ENCODE measurements around the gene PPP1R10. TPM values are rescaled to one million over a fixed set of nuclear protein-coding genes. Genes with fewer than 3 reads are reported as not detected.
"Not testable (repeated sequence)": the region's sequence is repeated elsewhere in the genome, so short reads cannot be mapped to it uniquely, and the experiment has no call there.

PPP1R10 gene
- total RNA-seq, result 10 to 100 TPM; 47.1 to 49.1 TPM

GRCh38 chr6:30616811-30617564 is at the start of gene PPP1R10:
Gene PPP1R10 (minus strand): TSS chr6:30617243. CDS start chr6:30609944, 7,299 bp downstream.
- no peaks in the 10 kb centered on the region for H3K9me3 Mint-ChIP-seq
- peak within 1 kb of the TSS; percentile 87 for H3K4me3 Mint-ChIP-seq
- H3K27ac Mint-ChIP-seq, result peak within 1 kb of the TSS; percentile 95
- intact Hi-C loops (cut with micrococcal nuclease), result loop anchor here (1.0 to 10.0 kb wide), 15 partner anchors 9 to 925 kb away; partner anchors contain the start of genes ATAT1, C6orf136, DDX39B and DHX16
- peak; percentile 99 for DNase-seq
- peaks cover 62% of the 10 kb centered on the region for H3K36me3 Mint-ChIP-seq (ENCODE audit: low read depth)
- CTCF ChIA-PET, result interaction anchor here (1.4 to 1.6 kb wide), 4 partner anchors 20 to 114 kb away, joined by 4 to 7 read pairs (median 5); partner anchors contain the start of gene TUBB
- H3K27me3 Mint-ChIP-seq (ENCODE audit: low read depth), result no peaks in the 10 kb centered on the region
- H3K4me1 Mint-ChIP-seq (ENCODE audit: low read depth), result peaks cover 37% of the 10 kb centered on the region

DNA sequence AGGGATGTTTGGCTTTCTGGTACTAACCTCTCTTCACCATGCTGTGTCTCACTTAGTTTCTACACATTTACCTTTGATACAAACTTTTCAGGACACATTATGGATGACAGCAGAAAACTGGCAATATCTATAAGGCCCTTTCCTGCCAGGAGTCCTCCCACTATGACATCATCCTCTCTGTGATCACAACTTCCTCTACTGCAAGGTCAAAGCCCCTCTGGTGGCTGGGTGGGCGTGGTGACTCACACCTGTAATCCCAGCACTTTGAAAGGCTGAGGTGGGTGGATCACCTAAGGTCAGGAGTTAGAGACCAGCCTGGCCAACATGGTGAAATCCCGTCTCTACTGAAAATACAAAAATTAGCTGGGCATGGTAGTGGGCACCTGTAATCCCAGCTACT is 49.3 kb upstream of the PPP1R10 start:
- peak overlapping the region; percentile 71 for H3K27ac Mint-ChIP-seq
- H3K27me3 Mint-ChIP-seq (ENCODE audit: low read depth); intact Hi-C loops (cut with micrococcal nuclease); H3K4me3 Mint-ChIP-seq; H3K9me3 Mint-ChIP-seq: not testable (repeated sequence)
- peak; percentile 50 for DNase-seq
- CTCF ChIA-PET, result interaction anchor here (0.9 kb wide), 1 partner anchor 64 kb away, joined by 3 read pairs; no protein-coding TSS in a partner anchor
- H3K4me1 Mint-ChIP-seq (ENCODE audit: low read depth), result peaks cover 17% of the 10 kb centered on the region
- H3K36me3 Mint-ChIP-seq (ENCODE audit: low read depth), result peaks cover 36% of the 10 kb centered on the region

- Mint-ChIP-seq H3K4me1 (ENCODE audit: low read depth) (peaks cover 10% of the 10 kb centered on the region), H3K36me3 (ENCODE audit: low read depth) (peaks cover 36% of the 10 kb centered on the region), H3K4me3 (no peak overlapping the region), H3K27ac (no peak overlapping the region), H3K27me3 (ENCODE audit: low read depth) (no peaks in the 10 kb centered on the region), H3K9me3 (no peaks in the 10 kb centered on the region)
- CTCF ChIA-PET, result interaction anchor here (1.1 kb wide), 2 partner anchors 66 to 94 kb away, joined by 3 to 4 read pairs; no protein-coding TSS in a partner anchor
- intact Hi-C loops (cut with micrococcal nuclease), result no loop called here
- no peak for DNase-seq
Measured at GRCh38 chr6:30664994-30665767, 48.1 kb upstream of the PPP1R10 start.

GRCh38 chr6:30657922-30658321 is 40.9 kb upstream of the PPP1R10 start:
- DNase-seq; H3K27ac Mint-ChIP-seq; H3K27me3 Mint-ChIP-seq (ENCODE audit: low read depth); H3K4me1 Mint-ChIP-seq (ENCODE audit: low read depth); H3K4me3 Mint-ChIP-seq; intact Hi-C loops (cut with micrococcal nuclease); H3K9me3 Mint-ChIP-seq: not testable (repeated sequence)
- peaks cover 34% of the 10 kb centered on the region for H3K36me3 Mint-ChIP-seq (ENCODE audit: low read depth)
- CTCF ChIA-PET, result interaction anchor here (1.1 kb wide), 1 partner anchor 116 kb away, joined by 3 read pairs; no protein-coding TSS in a partner anchor

GRCh38 chr6:30657454-30657853 is 40.4 kb upstream of the PPP1R10 start:
- Mint-ChIP-seq H3K27ac (no peak overlapping the region), H3K36me3 (ENCODE audit: low read depth) (peaks cover 31% of the 10 kb centered on the region), H3K27me3 (ENCODE audit: low read depth) (no peaks in the 10 kb centered on the region), H3K4me1 (ENCODE audit: low read depth) (no peaks in the 10 kb centered on the region), H3K9me3 (no peaks in the 10 kb centered on the region), H3K4me3 (no peak overlapping the region)
- intact Hi-C loops (cut with micrococcal nuclease), result no loop called here
- DNase-seq, result no peak
- CTCF ChIA-PET, result no interaction called here

DNA sequence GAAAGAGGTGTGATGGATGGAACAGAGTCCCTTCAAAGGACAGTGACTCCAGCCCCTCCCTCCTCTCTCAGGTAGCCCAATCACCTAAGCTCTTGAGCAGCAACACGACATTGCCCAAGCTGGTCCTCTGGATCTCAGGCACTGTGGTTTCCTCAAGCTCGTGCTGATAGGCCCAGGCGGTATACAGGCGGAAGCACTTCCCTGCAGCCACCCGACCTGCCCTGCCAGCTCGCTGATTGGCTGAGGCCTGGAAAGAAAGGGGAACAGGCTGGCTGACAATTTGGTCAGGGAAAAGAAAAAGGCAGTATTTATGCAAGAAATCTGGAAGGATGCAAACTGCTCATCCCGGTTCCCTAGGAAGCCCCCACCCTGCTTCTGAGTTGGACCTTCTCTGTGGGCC is 39.5 kb upstream of the PPP1R10 start:
- Mint-ChIP-seq H3K4me3 (no peak overlapping the region), H3K27ac (no peak overlapping the region), H3K36me3 (ENCODE audit: low read depth) (peaks cover 21% of the 10 kb centered on the region), H3K9me3 (no peaks in the 10 kb centered on the region), H3K4me1 (ENCODE audit: low read depth) (no peaks in the 10 kb centered on the region), H3K27me3 (ENCODE audit: low read depth) (no peaks in the 10 kb centered on the region)
- CTCF ChIA-PET, result no interaction called here
- intact Hi-C loops (cut with micrococcal nuclease), result no loop called here
- no peak for DNase-seq

DNA sequence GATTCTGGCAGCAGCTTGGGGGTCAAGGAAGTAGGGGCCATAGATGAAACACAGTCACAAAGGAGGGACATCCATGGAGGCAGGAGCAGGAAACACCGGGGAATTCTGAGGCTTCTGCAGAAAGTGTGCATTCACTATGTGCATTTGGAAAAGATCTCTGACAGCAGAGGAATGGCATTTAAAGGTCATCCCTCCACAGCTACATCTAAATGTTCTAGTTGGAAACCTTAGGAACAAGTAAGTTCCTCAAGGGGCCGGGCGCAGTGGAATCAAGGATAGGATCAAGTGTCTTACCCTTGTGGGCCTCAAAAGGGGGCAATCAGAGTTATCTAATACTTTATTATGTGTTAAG is 38.7 kb upstream of the PPP1R10 start:
- Mint-ChIP-seq H3K27ac (no peak overlapping the region), H3K4me3 (no peak overlapping the region), H3K27me3 (ENCODE audit: low read depth) (no peaks in the 10 kb centered on the region), H3K36me3 (ENCODE audit: low read depth) (peaks cover 23% of the 10 kb centered on the region), H3K4me1 (ENCODE audit: low read depth) (no peaks in the 10 kb centered on the region), H3K9me3 (no peaks in the 10 kb centered on the region)
- intact Hi-C loops (cut with micrococcal nuclease), result no loop called here
- no peak for DNase-seq
- CTCF ChIA-PET, result no interaction called here

GRCh38 chr6:30654798-30655742 is 38.0 kb upstream of the PPP1R10 start:
- CTCF ChIA-PET, result no interaction called here
- no peaks in the 10 kb centered on the region for H3K27me3 Mint-ChIP-seq (ENCODE audit: low read depth)
- intact Hi-C loops (cut with micrococcal nuclease), result no loop called here
- no peak for DNase-seq
- H3K36me3 Mint-ChIP-seq (ENCODE audit: low read depth), result peaks cover 21% of the 10 kb centered on the region
- no peak overlapping the region for H3K4me3 Mint-ChIP-seq
- H3K4me1 Mint-ChIP-seq (ENCODE audit: low read depth), result no peaks in the 10 kb centered on the region
- H3K9me3 Mint-ChIP-seq, result no peaks in the 10 kb centered on the region
- H3K27ac Mint-ChIP-seq, result no peak overlapping the region

DNA sequence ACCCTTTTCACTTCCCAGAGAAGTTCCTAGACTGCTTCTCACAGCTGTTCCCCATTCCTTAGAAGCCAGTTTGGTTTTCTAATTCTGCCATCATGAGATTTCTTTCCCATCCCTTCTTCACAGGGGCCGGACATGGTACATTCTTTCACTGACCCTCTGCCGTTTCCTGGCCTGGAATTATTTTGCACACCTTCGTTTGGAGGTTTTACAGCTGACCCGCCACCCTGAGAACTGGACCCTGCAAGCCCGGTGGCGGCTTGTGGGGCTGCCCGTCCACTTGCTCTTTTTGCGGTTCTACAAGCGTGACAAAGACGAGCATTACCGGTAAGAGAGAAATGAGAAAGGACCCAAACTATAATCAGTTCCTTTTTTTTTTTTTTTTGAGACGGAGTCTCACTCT is 34.1 kb upstream of the PPP1R10 start:
- no peaks in the 10 kb centered on the region for H3K9me3 Mint-ChIP-seq
- no peak for DNase-seq
- no peaks in the 10 kb centered on the region for H3K27me3 Mint-ChIP-seq (ENCODE audit: low read depth)
- H3K4me1 Mint-ChIP-seq (ENCODE audit: low read depth), result peaks cover 15% of the 10 kb centered on the region
- no peak overlapping the region for H3K4me3 Mint-ChIP-seq
- peaks cover 12% of the 10 kb centered on the region for H3K36me3 Mint-ChIP-seq (ENCODE audit: low read depth)
- CTCF ChIA-PET, result interaction anchor here (1.1 kb wide), 1 partner anchor 10 kb away, joined by 4 read pairs; no protein-coding TSS in a partner anchor
- intact Hi-C loops (cut with micrococcal nuclease), result no loop called here
- H3K27ac Mint-ChIP-seq, result no peak overlapping the region

DNA sequence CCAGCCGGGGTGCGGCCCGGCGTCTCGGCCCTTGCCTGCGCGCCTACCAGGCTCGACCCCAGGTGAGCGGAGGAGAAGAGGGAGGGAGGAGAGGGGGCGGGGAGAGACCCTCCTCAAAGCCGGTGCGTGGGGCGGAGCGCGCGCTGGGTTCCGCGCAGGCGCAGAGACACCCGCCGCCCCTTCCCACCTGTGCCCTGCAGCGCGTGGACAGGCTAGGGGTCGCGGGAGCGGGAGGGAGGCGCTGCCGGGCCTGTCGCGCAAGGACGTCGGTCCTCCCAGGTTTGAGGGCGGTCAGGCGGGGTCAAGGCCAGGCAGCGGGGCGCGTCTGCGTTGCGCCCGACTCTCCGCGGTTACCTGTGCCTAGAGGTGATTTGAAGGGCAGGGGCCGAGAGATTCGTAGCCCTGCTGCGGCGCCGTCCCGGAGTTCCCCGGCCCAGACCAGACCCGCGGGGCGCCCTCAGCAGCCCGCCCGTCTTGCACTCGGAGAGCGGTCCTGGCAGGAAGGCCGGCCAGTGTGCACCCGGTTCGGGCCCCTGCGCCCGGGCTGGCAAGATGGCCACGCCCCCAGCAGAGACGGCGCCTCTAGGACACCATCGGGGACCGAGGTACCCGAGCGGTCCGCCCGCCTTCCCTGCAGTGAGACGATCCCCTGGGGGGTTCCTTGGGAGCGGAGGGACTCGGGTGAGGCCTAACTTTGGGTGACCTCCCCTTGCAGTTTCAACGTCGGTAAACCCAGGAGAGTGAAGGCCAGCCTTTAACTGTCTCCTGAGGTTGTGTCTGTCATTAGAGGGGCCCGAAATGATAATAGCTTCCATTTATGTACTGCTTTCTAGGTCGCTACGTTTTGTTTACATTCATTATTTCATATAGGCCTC is 30.4 kb upstream of the PPP1R10 start:
- CTCF ChIA-PET, result interaction anchor here (1.5 kb wide), 1 partner anchor 194 kb away, joined by 3 read pairs; no protein-coding TSS in a partner anchor
- intact Hi-C loops (cut with micrococcal nuclease), result loop anchor here (1.0 to 2.0 kb wide), 5 partner anchors 21 to 74 kb away; partner anchors contain the start of genes ATAT1, DHX16, MRPS18B and PPP1R10
- peaks cover 5% of the 10 kb centered on the region for H3K36me3 Mint-ChIP-seq (ENCODE audit: low read depth)
- H3K4me3 Mint-ChIP-seq, result peak overlapping the region; percentile 85
- peak overlapping the region; percentile 86 for H3K27ac Mint-ChIP-seq
- peaks cover 20% of the 10 kb centered on the region for H3K4me1 Mint-ChIP-seq (ENCODE audit: low read depth)
- no peaks in the 10 kb centered on the region for H3K9me3 Mint-ChIP-seq
- peak; percentile 80 for DNase-seq
- no peaks in the 10 kb centered on the region for H3K27me3 Mint-ChIP-seq (ENCODE audit: low read depth)

All from activated naive CD4-positive, alpha-beta T cell treated with anti-CD3 and anti-CD28 coated beads for 36 hours (primary cell).